8988T (cell line): ENCODE results near the gene SEZ6.
"Not testable (repeated sequence)": the region's sequence is repeated elsewhere in the genome, so short reads cannot be mapped to it uniquely, and the experiment has no call there.

ENCODE experiments used
- DNase-seq: peaks from one replicate; pipeline ENCODE4 v3.0.0; 2011

The SEZ6 gene

GRCh38 chr17:28951991-28952975, 53.5 kb downstream of the SEZ6 start:
- DNase-seq: peak; percentile 94

GRCh38 chr17:28951428-28951990, 54.3 kb downstream of the SEZ6 start, which contains the start of gene PHF12:
PHF12 (minus strand) TSS chr17:28951518; CDS start chr17:28950960, 558 bp downstream.
- peak; percentile 99 for DNase-seq

- no peak for DNase-seq
Observed at GRCh38 chr17:28950752-28951427, 54.9 kb downstream of the SEZ6 start.

GRCh38 chr17:28950017-28950751, 55.6 kb downstream of the SEZ6 start:
- DNase-seq: peak; percentile 55

- DNase-seq: peak; percentile 73
Observed at GRCh38 chr17:28949185-28950016, 56.4 kb downstream of the SEZ6 start.

GRCh38 chr17:28948873-28949184, 57.0 kb downstream of the SEZ6 start:
- DNase-seq: peak; percentile 52

GRCh38 chr17:28948342-28948741, 57.5 kb downstream of the SEZ6 start:
- DNase-seq: no peak

GRCh38 chr17:28947639-28948038, 58.2 kb downstream of the SEZ6 start:
- no peak for DNase-seq

- DNase-seq: no peak
Observed at GRCh38 chr17:28946239-28946638, 59.6 kb downstream of the SEZ6 start.

- no peak for DNase-seq
Observed at GRCh38 chr17:28944862-28945741, 60.7 kb downstream of the SEZ6 start.

GRCh38 chr17:28944343-28944742, 61.5 kb downstream of the SEZ6 start:
- DNase-seq: no peak

GRCh38 chr17:28942925-28943324, 62.9 kb downstream of the SEZ6 start:
- no peak for DNase-seq

- DNase-seq: no peak
Observed at GRCh38 chr17:28941251-28941650, 64.6 kb downstream of the SEZ6 start.

GRCh38 chr17:28940675-28941074, 65.2 kb downstream of the SEZ6 start:
- DNase-seq: no peak

GRCh38 chr17:28940142-28940541, 65.7 kb downstream of the SEZ6 start:
- DNase-seq: no peak

- no peak for DNase-seq
Observed at GRCh38 chr17:28938552-28938951, 67.3 kb downstream of the SEZ6 start.

- no peak for DNase-seq
Observed at GRCh38 chr17:28937044-28937729, 68.6 kb downstream of the SEZ6 start.

GRCh38 chr17:28935744-28936460, 69.9 kb downstream of the SEZ6 start:
- DNase-seq: no peak

- not testable (repeated sequence) for DNase-seq
Observed at GRCh38 chr17:28934508-28934907, 71.3 kb downstream of the SEZ6 start.

- DNase-seq: no peak
Observed at GRCh38 chr17:28929787-28930186, 76.0 kb downstream of the SEZ6 start.
